ENCODE results near the gene SYNGR4. TPM values are rescaled to one million over a fixed set of nuclear protein-coding genes. Genes with fewer than 3 reads are reported as not detected.

Gene SYNGR4
- total and polyA plus RNA-seq, 2 donors (not counting 1 experiment from before 2014, with no cell fraction given): not detected

DNA sequence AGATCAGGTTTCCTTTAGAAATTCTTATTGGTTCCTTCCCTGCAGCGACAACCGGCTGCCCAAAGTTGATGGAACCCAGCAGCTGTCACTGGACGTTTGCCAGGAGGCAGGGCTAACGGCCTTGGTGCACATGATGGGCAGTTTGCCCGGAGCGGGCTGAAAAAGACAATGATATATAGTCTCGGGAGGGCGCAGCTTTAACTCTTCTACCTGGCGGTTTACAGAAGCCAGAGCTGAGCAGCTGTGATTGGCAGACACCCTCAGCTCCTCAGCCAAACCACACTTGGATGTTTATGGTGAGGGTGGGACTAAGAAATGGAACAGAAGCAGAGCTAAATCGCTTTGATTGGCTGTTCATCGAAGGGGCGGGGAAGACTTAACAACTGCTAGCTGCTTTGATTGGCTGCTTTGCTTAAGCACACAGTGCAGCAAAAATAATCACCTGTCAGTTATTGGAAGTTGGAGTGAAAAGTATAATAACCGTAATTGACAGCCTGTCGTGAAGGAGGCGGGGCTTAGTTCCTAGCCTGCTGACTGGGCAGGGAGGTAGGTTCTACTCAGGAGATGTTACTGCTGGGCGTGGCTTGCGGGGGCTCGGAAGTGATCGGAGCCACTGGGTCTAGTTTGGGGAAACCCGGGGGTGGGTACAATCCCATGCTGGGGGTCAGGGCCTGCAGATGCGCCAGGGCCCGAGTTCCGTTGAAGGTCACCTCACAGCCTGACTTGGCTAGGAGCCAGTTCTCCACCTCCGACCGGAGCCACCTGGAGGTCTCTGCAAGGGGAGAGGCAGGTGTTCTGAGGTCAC is 31.3 kb upstream of the SYNGR4 start:
- Mint-ChIP-seq H3K4me3 (peak overlapping the region; percentile 98), H3K9me3 (ENCODE audit: insufficient read depth) (no peaks in the 10 kb centered on the region), H3K27ac (peak overlapping the region; percentile 95), H3K27me3 (no peaks in the 10 kb centered on the region), H3K4me1 (peaks cover 54% of the 10 kb centered on the region)
- ATAC-seq (ENCODE audit: low read depth) (peak; percentile 67), DNase-seq (peak; percentile 98)
- Histone ChIP-seq H3K9me3 (ENCODE audit: control extremely low read depth in 1 of 3, control insufficient read depth in 2 of 3, insufficient read depth in 1 of 3, low read length in 2 of 3) (peaks cover 0 to 4% (median 2%) of the 10 kb centered on the region in 3 donors), H3K4me2 (replicated peaks; ENCODE audit: low read depth, low read length, poor library complexity, severe bottlenecking) (peak overlapping the region; percentile 96), H3K79me2 (ENCODE audit: control insufficient read depth, insufficient read depth, low read length) (peaks cover 23% of the 10 kb centered on the region), H3K27me3 (replicated peaks in 1 of 4; ENCODE audit: control extremely low read depth in 1 of 4, control insufficient read depth in 3 of 4, insufficient read depth in 4 of 4, low read length in 3 of 4) (no peaks in the 10 kb centered on the region), H3K27ac (ENCODE audit: low read length in 2 of 2) (peak overlapping the region; percentile 82 to 94), H3K36me3 (replicated peaks in 1 of 2; ENCODE audit: control extremely low read depth in 1 of 2, control insufficient read depth in 1 of 2, extremely low read depth in 1 of 2, insufficient read depth in 2 of 2, low read length in 1 of 2) (peaks cover 0 to 32% of the 10 kb centered on the region in 2 experiments), H3K4me1 (ENCODE audit: control insufficient read depth in 2 of 2, insufficient read depth in 2 of 2, low read length in 2 of 2) (peaks cover 49 to 63% of the 10 kb centered on the region in 2 donors), H2AFZ (ENCODE audit: insufficient read depth, low read depth, low read length, poor library complexity, severe bottlenecking) (peak overlapping the region; percentile 77), H3K9ac (ENCODE audit: low read length) (peak overlapping the region; percentile 75), H4K20me1 (ENCODE audit: control insufficient read depth, insufficient read depth, low read length, poor library complexity, severe bottlenecking) (peaks cover 30% of the 10 kb centered on the region), H3K4me3 (ENCODE audit: control extremely low read depth in 1 of 5, extremely low read depth in 1 of 5, insufficient read depth in 1 of 5, low read depth in 2 of 5, low read length in 4 of 5) (peak overlapping the region; percentile 59 to 94 (median 90))
- intact Hi-C loops (cut with micrococcal nuclease): loop anchor here (1.0 to 5.0 kb wide), 6 partner anchors 13 to 1994 kb away; partner anchors contain the start of genes CALM3, KCNC3, LIG1 and SYNGR4
- CTCF ChIA-PET: interaction anchor here (0.6 to 11.5 kb wide), 16 partner anchors 14 to 276 kb away, joined by 3 to 345 read pairs (median 8); partner anchors contain the start of genes EMP3, SYNGR4 and TMEM143
- no peak for TF ChIP-seq EZH2 (IDR thresholded peaks at IDR 0.05; ENCODE audit: borderline replicate concordance, insufficient read depth, low read depth, low read length, poor library complexity, severe bottlenecking)
- TF ChIP-seq, protein P1, sequence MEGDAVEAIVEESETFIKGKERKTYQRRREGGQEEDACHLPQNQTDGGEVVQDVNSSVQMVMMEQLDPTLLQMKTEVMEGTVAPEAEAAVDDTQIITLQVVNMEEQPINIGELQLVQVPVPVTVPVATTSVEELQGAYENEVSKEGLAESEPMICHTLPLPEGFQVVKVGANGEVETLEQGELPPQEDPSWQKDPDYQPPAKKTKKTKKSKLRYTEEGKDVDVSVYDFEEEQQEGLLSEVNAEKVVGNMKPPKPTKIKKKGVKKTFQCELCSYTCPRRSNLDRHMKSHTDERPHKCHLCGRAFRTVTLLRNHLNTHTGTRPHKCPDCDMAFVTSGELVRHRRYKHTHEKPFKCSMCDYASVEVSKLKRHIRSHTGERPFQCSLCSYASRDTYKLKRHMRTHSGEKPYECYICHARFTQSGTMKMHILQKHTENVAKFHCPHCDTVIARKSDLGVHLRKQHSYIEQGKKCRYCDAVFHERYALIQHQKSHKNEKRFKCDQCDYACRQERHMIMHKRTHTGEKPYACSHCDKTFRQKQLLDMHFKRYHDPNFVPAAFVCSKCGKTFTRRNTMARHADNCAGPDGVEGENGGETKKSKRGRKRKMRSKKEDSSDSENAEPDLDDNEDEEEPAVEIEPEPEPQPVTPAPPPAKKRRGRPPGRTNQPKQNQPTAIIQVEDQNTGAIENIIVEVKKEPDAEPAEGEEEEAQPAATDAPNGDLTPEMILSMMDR (IDR thresholded peaks at IDR 0.05): no peak
- POLR2A ChIA-PET: interaction anchor here (0.5 to 6.6 kb wide), 7 partner anchors 11 to 1076 kb away, joined by 3 to 180 read pairs (median 4); partner anchors contain the start of genes CCDC9, EMP3, SYNGR4 and TMEM143
- WGBS (ENCODE audit: insufficient coverage): 1% methylated on average over 25 of the region's 25 CpGs
